Natural killer cell treated with Interleukin-12 subunit alpha and Interleukin-12 subunit beta and Interleukin-15 and Interleukin-18, amount 100 ng/mL, for 72 hours (primary cell): Measurements from ENCODE around the gene GNAS-AS1. TPM values are rescaled to one million over a fixed set of nuclear protein-coding genes. Genes with fewer than 3 reads are reported as not detected.

Source experiments
- ATAC-seq, 2 donors: fragments of 150-1000 bp; cut with Tn5 transposase in 1 of 2; sonication (Bioruptor Pico), chemical (Tn5 transposase) in 1 of 2; 2 replicates each; pipeline ENCODE4 v1.10.0; 2021
- DNase-seq: peaks from one replicate; pipeline ENCODE4 v3.0.0; 2022; ENCODE audit warnings: low spot score
- H3K27ac Mint-ChIP-seq, 2 donors: 1 replicate in 1 of 2; 2 replicates in 1 of 2; pipeline ENCODE4 v1.8.0; 2022; ENCODE audit warnings: mixed read lengths in 2 of 2, mild to moderate bottlenecking in 1 of 2, moderate library complexity in 1 of 2
- H3K27me3 Mint-ChIP-seq, 2 donors: 1 replicate in 1 of 2; 2 replicates in 1 of 2; pipeline ENCODE4 v1.8.0; 2022; ENCODE audit warnings: mixed read lengths in 2 of 2
- H3K36me3 Mint-ChIP-seq: one replicate; pipeline ENCODE4 v1.8.0; 2022; ENCODE audit warnings: mixed read lengths
- H3K4me1 Mint-ChIP-seq, 2 donors: 1 replicate in 1 of 2; 2 replicates in 1 of 2; pipeline ENCODE4 v1.8.0; 2022; ENCODE audit warnings: low read depth in 2 of 2, mixed read lengths in 2 of 2, mild to moderate bottlenecking in 1 of 2
- H3K4me3 Mint-ChIP-seq: one replicate; pipeline ENCODE4 v1.8.0; 2022; ENCODE audit warnings: mixed read lengths
- H3K9me3 Mint-ChIP-seq: 2 replicates; pipeline ENCODE4 v1.8.0; 2022; ENCODE audit warnings: mixed read lengths
- total RNA-seq, 2 donors: library from RNA; stranded (reverse); gene quantifications; one replicate each; pipeline ENCODE4 v1.2.3, GENCODE V29; 2022

The GNAS-AS1 gene
- total RNA-seq, 2 donors from 2014 or later = 0.29 to 4.7 TPM

DNA sequence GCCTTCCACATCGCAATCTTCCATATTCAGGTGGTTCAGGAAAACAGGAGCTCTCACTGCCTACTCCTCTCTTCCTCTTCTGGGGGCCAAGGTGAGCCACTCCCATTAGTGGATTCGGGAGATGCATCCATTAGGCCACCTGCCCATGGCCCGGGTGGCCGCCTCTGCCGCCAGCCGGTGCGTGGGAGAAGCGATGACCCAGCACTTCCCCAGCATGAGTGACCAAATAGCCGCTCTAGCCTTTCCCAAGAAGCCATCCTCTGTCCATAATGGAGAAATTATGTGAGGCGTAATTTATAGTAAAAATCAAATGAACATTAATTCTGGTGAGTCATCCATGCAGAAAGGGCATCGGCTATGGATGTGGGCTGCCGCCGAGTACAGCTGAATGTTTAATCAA, 39.4 kb downstream of the GNAS-AS1 start:
- H3K4me1 Mint-ChIP-seq = no peaks in the 10 kb centered on the region
- peaks cover 21 to 35% of the 10 kb centered on the region in 2 donors for H3K27me3 Mint-ChIP-seq
- DNase-seq (no peak), ATAC-seq (no peak)
- H3K36me3 Mint-ChIP-seq = no peaks in the 10 kb centered on the region
- H3K4me3 Mint-ChIP-seq = no peak overlapping the region
- H3K27ac Mint-ChIP-seq = no peak overlapping the region
- no peaks in the 10 kb centered on the region for H3K9me3 Mint-ChIP-seq

DNA sequence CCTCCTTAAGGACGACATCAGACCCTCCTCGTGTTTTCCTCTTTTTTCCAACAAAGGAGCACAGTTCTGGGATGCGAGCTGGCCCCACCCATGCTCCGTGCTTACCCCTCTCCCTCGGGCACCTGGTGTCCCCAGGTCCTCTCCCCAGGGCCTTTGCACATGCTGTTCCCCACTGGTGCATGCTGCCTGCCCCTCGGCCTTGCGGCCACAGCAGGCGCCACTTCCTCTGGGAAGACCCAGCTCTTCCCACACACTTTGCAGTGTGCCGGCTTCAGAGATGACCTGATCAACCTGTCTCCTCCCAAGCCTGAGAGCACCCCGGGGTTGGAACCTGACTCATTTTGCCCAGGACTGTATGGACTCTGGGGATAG, 39.8 kb downstream of the GNAS-AS1 start:
- Mint-ChIP-seq H3K27me3 (peaks cover 21 to 38% of the 10 kb centered on the region in 2 donors), H3K4me3 (no peak overlapping the region), H3K9me3 (no peaks in the 10 kb centered on the region), H3K4me1 (no peaks in the 10 kb centered on the region), H3K36me3 (no peaks in the 10 kb centered on the region), H3K27ac (no peak overlapping the region)
- DNase-seq (no peak), ATAC-seq (no peak)

DNA sequence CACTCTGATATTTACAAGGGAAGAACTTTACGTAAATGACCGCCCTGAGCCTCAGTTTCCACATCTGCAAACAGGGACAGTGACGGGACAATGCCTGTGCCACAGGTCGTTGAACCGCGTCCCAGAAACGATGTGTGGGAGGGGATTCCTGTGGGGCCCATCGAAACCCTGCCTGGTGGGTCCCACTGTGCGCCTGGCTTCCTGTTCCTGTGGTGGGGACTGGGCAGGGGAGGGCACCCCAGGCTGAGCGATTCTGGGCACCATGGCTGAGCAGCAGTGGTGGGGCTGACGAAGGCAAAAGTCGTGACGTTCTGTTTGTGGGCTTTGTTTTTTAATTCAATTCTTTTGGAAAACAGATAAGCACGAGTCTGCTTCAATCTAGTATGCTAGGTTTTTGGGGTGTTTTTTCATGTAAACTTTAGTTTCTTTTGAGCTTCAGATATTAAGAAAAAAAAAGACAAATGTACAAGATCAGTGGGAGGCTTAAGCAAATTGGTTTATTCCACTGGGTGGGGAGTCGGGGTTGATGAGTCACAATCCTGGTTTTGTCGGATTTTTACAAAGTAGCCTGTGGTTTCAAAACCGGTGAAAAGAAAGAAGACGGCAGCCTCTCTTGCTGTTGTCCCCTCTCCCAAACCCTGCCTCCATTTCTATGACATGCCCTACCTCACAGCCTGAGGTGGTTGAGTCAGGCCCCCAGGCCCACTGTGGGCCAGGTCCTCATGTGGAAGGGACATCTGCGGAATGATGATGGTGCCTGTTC, 40.4 kb downstream of the GNAS-AS1 start:
- DNase-seq = no peak
- peaks cover 19 to 44% of the 10 kb centered on the region in 2 donors for H3K27me3 Mint-ChIP-seq
- H3K36me3 Mint-ChIP-seq = no peaks in the 10 kb centered on the region
- H3K4me1 Mint-ChIP-seq = no peaks in the 10 kb centered on the region
- H3K4me3 Mint-ChIP-seq = no peak overlapping the region
- no peaks in the 10 kb centered on the region for H3K9me3 Mint-ChIP-seq
- H3K27ac Mint-ChIP-seq = no peak overlapping the region
- no peak for ATAC-seq

DNA sequence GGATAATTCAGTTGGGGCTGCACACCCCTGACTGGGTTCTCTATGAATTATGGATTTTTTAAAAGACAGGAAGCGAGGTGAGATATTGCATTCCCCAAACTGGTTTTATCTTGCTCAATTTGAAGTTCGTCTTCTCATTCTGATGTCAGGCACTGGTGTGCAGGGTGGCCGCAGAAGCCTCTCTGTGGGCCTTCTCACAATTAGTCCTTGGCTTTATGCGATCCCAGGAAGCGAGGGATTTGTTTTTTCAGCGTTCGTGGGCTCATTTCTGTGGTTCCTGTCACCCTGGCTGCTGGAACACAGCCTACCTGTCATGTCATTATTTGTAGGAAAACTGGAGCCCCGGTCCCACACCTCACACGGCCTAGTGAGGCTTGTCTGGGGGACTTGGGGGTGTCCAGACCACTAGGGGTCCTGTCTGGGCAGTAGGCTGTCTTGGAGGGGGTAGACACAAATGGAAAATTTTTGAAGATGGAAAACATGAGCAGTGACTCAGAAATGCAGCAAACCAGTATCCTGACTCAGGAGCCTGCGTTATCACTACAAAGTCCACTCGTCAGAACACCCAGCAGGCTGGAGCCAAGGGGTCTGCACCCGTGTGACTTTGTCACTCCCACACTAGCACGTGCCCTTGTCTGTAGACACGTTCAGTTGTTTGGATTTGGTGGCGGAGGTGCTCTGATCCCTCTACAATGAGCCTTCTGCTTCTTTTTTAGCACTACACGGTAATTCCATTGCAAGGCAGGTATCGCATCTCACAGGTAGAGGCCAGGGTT, 42.2 kb downstream of the GNAS-AS1 start:
- H3K27me3 Mint-ChIP-seq = peaks cover 20 to 41% of the 10 kb centered on the region in 2 donors
- H3K4me3 Mint-ChIP-seq = no peak overlapping the region
- ATAC-seq (no peak), DNase-seq (no peak)
- no peak overlapping the region for H3K27ac Mint-ChIP-seq
- H3K9me3 Mint-ChIP-seq = no peaks in the 10 kb centered on the region
- H3K4me1 Mint-ChIP-seq = no peaks in the 10 kb centered on the region
- H3K36me3 Mint-ChIP-seq = no peaks in the 10 kb centered on the region

DNA sequence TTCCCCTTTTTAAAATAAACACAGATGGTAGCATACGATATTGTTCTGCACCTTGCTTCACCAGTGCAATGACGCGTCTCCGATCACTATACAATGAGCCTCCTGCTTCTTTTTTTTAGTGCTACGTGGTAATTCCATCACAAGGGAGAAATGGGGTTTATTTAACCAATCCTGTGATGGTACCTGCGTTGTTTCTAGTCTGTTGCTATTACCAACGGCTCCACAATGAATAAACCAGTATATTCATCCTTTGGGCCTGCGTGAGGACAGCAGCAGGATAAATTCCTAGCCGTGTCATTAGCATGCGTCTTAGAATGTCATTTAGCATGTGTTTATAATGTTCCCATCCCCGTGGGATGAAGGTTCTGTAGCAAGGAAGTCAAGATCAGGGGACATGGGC, 42.9 kb downstream of the GNAS-AS1 start:
- no peaks in the 10 kb centered on the region for H3K36me3 Mint-ChIP-seq
- no peak for DNase-seq
- H3K4me1 Mint-ChIP-seq = no peaks in the 10 kb centered on the region
- H3K9me3 Mint-ChIP-seq = no peaks in the 10 kb centered on the region
- no peak for ATAC-seq
- H3K27ac Mint-ChIP-seq = no peak overlapping the region
- no peak overlapping the region for H3K4me3 Mint-ChIP-seq
- H3K27me3 Mint-ChIP-seq = peaks cover 21 to 40% of the 10 kb centered on the region in 2 donors

DNA sequence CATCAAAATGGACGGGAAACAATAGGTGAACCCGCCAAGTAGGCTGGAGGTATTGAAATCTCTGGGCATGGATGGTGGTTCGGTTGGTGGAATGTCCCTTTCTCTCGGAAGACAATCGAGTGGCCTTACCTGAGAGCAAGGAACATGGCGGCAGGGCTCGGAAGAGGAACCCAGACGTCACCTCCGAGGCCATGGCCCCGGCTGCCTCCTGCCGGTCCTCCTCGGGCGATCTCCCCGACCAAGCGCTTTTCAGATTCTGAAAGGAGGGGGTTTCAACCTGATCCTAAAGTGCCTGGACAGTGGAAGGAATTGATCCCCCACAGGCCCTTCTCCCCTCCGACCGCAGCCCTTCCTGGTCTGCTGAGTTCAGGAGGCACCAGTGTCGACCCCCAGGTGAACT, 47.2 kb downstream of the GNAS-AS1 start:
- Mint-ChIP-seq H3K9me3 (no peaks in the 10 kb centered on the region), H3K27ac (no peak overlapping the region), H3K4me3 (no peak overlapping the region), H3K4me1 (no peaks in the 10 kb centered on the region), H3K36me3 (no peaks in the 10 kb centered on the region), H3K27me3 (peaks cover 21 to 35% of the 10 kb centered on the region in 2 donors)
- no peak for ATAC-seq
- DNase-seq = no peak

DNA sequence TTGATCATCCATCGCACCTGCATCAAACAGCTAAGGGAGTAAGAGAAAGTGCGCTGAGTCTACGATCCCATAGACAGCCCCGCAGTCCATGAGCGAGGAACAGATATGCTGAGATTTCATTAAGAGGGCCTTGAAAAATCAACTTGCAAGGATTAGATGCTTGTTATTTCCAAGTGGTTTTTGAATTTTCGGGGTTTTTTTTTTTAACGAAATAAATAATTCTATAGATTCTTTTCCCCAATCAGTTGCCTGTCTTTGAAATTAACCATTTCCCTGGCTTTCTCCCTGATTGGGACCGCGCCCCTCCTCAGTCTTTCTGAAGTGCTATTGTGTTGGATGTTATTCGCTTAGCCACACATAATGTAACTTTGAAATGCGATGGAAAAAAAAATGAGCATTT, 48.6 kb downstream of the GNAS-AS1 start:
- H3K27ac Mint-ChIP-seq = no peak overlapping the region
- H3K27me3 Mint-ChIP-seq = peaks cover 19 to 26% of the 10 kb centered on the region in 2 donors
- ATAC-seq = no peak
- DNase-seq = no peak
- no peaks in the 10 kb centered on the region for H3K4me1 Mint-ChIP-seq
- H3K9me3 Mint-ChIP-seq = no peaks in the 10 kb centered on the region
- no peaks in the 10 kb centered on the region for H3K36me3 Mint-ChIP-seq
- no peak overlapping the region for H3K4me3 Mint-ChIP-seq

DNA sequence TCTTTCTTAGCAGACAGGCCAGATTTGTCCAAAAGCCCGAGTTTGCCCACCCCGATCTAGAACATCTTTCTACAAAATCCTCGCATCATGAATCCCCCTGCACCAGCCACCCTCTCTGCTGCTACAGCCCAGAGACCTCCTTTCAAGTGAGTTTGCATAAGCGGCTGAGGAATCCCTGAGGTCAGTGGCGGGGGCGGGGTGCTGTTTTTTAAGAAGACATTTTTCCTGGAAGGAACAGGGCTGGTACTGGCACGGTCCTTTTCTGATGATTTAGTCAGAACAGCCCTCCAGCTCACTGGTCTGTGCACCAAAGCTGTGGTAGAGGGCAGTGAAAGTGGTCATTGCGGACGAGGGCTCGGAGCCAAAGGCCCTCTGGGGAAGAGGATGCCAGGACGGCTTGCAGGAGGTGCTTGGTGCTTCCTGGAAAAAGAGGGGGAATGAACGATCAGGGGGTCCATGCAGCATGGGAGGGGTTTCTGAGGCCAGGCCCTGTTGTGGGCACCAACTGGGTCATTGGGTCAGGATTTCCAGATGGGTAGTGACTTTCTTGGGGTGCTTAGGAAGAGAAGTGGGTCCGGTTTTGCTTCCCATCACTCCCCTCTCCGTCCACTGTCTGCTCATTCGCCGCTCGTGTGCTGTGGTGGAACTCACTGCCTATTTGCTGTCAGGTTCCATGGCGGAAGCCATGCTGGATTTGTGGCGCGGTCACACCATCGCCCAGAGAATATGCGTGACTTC, 50.4 kb downstream of the GNAS-AS1 start:
- Mint-ChIP-seq H3K9me3 (no peaks in the 10 kb centered on the region), H3K36me3 (no peaks in the 10 kb centered on the region), H3K4me3 (no peak overlapping the region)

DNA sequence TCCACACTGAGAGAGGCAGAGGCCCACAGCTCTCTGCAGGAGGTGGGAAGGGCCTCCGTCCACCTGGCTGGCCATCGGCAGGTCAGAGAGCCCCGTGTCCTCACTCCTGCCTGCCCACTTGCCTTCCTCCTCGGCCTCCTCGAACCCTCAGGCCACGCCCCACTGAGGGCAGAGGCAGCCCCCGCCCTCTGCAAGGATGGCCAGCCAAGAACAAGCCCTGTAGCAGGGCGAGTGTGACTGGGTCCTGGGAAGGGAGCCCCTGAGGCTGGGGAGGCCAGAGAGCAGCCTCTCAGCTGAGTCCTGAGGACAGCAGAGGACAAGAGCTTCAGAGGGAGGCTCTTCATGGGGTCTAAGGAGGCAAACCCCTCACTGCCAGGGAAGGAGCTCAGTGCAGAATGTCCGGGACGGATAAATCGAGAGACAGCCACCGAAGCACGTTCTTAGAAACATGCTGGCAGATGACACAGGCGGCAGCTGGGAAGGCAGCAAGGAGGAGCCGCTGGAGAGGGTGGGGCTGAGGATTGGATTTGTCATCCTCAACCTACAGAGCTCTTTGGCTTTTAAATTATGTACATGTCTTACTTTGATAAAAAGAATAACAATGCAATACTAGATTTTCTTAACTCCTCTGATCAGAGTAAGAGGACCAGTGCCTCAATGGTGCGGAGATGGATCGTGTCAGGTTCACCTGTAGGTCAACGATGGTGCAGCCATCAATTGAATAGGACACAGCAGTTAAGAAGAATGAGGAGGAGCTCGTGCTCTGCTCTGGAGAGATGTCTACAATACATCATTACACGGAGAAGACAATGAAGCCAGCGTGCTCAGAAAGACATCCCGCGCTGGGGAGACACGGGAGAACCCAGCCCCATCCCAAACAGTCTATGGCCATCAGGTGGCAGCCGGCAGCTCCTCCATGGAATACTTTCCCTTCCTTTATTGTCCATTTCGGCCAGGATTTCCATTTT, 53.0 kb downstream of the GNAS-AS1 start:
- Mint-ChIP-seq H3K27ac (no peak overlapping the region), H3K4me3 (no peak overlapping the region), H3K36me3 (no peaks in the 10 kb centered on the region), H3K27me3 (peaks cover 5 to 12% of the 10 kb centered on the region in 2 donors), H3K9me3 (no peaks in the 10 kb centered on the region), H3K4me1 (no peaks in the 10 kb centered on the region)
- ATAC-seq (no peak), DNase-seq (no peak)

More for the DNA sequence above, 50.4 kb downstream of the GNAS-AS1 start:
- no peak overlapping the region for H3K27ac Mint-ChIP-seq
- no peak for ATAC-seq
- no peaks in the 10 kb centered on the region for H3K4me1 Mint-ChIP-seq
- H3K27me3 Mint-ChIP-seq = peaks cover 16 to 18% of the 10 kb centered on the region in 2 donors
- no peak for DNase-seq

DNA sequence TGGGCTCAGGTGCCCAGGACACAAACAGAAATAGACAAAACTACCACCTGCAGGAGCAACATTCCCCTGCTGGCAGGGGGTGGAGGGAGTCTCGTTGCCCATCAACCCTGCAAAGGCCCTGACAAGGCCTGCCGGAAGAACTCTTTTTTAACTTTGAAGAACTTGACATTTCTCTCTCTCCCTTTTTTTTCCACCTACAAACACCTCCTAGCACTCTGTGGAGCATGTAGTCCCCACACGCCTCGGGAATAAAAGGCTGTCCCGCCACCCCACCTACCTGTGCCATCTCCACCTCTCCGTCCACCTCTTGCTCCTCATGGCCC, 54.8 kb downstream of the GNAS-AS1 start:
- DNase-seq = no peak
- no peaks in the 10 kb centered on the region for H3K4me1 Mint-ChIP-seq
- no peaks in the 10 kb centered on the region for H3K9me3 Mint-ChIP-seq
- no peak overlapping the region for H3K4me3 Mint-ChIP-seq
- ATAC-seq = no peak
- no peaks in the 10 kb centered on the region for H3K36me3 Mint-ChIP-seq
- H3K27me3 Mint-ChIP-seq = peaks cover 0 to 15% of the 10 kb centered on the region in 2 donors
- no peak overlapping the region for H3K27ac Mint-ChIP-seq

DNA sequence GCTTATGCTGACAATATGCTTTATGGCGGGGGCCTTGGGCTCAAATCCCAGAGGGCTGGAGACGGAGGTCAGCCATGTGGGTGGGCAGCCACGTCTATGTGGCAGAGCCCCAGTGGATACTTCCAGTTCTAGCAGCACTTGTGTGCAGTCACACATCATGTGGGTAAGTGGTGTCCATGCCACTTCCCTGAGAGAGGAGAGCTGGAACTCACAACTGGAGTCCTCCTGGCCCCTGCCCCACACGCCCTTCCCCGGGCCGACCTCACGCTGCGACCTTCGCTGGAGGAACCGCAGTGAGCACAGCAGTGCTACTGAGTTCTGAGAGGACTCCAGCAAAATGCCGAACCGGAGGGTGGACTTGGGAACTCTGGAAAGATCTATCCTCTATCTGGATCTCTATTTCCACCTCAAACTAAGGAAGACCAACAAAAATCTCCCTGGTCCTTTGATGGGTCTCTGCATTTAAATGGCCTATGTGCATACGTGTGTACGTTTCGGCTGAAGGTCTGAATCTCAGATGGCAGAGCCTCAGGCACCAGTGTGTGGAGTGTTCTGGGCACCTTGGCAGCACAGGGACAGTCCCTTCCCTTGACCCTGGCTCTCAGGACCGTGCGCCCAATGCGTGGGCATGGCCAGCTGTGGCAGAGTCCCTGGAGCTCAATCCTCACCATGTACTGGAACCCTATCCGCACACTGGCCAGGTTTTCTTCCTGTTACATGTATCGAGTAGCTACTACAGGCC, 55.4 kb downstream of the GNAS-AS1 start:
- Mint-ChIP-seq H3K27me3 (peaks cover 0 to 15% of the 10 kb centered on the region in 2 donors), H3K4me3 (no peak overlapping the region), H3K27ac (no peak overlapping the region), H3K36me3 (no peaks in the 10 kb centered on the region), H3K4me1 (no peaks in the 10 kb centered on the region), H3K9me3 (no peaks in the 10 kb centered on the region)
- DNase-seq (no peak), ATAC-seq (no peak)

DNA sequence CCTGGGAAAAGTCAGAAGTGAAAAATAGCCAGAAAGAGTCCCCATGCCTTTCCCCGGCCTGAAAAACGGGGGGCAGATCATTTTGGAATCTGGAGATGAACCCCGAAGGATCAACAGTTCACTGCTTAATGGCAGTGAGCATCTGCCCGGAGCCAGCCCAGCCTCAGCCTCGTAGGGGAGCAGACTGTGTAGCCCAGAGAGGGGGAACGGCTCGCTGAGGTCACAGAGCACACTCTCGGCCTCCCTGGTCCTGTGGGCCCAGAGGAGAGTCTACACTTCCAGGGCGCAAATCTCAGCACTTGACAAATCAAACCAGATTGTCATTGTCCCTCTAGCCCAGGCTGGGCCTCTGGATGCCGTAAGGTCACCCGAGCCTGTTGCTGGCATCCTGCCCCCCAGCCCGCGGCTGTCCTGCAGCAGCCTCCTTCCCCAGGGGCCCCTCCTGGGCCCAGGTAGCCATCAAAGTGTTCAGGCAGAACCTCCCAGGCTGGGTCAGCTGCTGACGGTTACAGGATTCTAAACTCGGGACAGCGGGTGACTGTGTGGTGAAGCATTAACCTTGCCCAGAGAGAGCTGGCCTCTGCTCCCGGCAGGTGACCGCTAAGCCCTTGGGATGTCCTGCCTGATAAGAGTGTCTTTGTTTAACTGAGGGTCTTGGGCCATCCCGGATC, 56.1 kb downstream of the GNAS-AS1 start:
- DNase-seq = no peak
- no peak overlapping the region for H3K27ac Mint-ChIP-seq
- no peak overlapping the region for H3K4me3 Mint-ChIP-seq
- H3K9me3 Mint-ChIP-seq = no peaks in the 10 kb centered on the region
- ATAC-seq = no peak
- H3K27me3 Mint-ChIP-seq = peaks cover 0 to 15% of the 10 kb centered on the region in 2 donors
- no peaks in the 10 kb centered on the region for H3K4me1 Mint-ChIP-seq
- H3K36me3 Mint-ChIP-seq = no peaks in the 10 kb centered on the region
